DOHH2 (cell line): ENCODE results near the gene CEBPA.

Experiments
- EZH2phosphoT487 ChIP-seq: fragments of 200-600 bp; sonication (generic); IDR thresholded peaks from 2 replicates; pipeline ENCODE4 v1.6.1; 2017; ENCODE audit warnings: borderline replicate concordance, mild to moderate bottlenecking, antibody characterized with exemption, low read length, moderate library complexity, mixed read lengths
- TF ChIP-seq, protein P1 (sequence below): fragments of 200-600 bp; sonication (generic); IDR thresholded peaks from one replicate; pipeline ENCODE4 v1.5.1; 2014; ENCODE audit warnings: antibody characterized with exemption, mild to moderate bottlenecking, low read depth, low read length; ENCODE audit not compliant: poor library complexity, severe bottlenecking

DNA sequence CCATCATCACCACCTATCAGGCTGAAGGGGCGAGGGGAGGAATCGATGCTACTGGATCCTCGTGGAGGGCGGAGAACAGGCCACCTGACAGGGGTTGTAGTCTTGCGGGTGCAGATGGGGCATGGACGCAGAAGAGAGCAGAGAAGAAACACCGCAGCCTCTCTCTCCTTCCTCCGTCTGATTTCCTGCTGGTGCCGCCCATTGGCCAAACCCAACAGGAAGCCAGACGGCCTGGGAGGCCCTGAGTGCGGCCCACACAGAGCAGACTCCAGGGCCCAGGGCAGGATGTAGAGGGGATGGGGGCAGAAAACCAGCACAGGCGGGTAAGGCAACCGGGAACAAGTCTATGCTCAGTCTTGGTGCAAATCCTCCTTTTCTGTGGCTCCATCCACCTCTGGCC lies 15.4 kb downstream of the CEBPA start:
- TF ChIP-seq, protein P1, sequence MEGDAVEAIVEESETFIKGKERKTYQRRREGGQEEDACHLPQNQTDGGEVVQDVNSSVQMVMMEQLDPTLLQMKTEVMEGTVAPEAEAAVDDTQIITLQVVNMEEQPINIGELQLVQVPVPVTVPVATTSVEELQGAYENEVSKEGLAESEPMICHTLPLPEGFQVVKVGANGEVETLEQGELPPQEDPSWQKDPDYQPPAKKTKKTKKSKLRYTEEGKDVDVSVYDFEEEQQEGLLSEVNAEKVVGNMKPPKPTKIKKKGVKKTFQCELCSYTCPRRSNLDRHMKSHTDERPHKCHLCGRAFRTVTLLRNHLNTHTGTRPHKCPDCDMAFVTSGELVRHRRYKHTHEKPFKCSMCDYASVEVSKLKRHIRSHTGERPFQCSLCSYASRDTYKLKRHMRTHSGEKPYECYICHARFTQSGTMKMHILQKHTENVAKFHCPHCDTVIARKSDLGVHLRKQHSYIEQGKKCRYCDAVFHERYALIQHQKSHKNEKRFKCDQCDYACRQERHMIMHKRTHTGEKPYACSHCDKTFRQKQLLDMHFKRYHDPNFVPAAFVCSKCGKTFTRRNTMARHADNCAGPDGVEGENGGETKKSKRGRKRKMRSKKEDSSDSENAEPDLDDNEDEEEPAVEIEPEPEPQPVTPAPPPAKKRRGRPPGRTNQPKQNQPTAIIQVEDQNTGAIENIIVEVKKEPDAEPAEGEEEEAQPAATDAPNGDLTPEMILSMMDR, result no peak
- no peak for TF ChIP-seq EZH2phosphoT487
